NB4 (cell line): ENCODE data around the gene CLPTM1L.

Experiments used
- POLR2A ChIP-seq: IDR thresholded peaks from 2 replicates; pipeline ENCODE4 v1.6.1; 2011; ENCODE audit warnings: mild to moderate bottlenecking; ENCODE audit not compliant: insufficient read length; ENCODE audit errors: extremely low read depth
- TF ChIP-seq, protein P1 (sequence below): IDR thresholded peaks from one replicate; pipeline ENCODE4 v1.5.1; 2012; ENCODE audit warnings: low read depth, low read length
- TF ChIP-seq, protein P2 (sequence below): IDR thresholded peaks from 2 replicates; pipeline ENCODE4 v1.6.1; 2011; ENCODE audit warnings: low read depth, low read length

DNA sequence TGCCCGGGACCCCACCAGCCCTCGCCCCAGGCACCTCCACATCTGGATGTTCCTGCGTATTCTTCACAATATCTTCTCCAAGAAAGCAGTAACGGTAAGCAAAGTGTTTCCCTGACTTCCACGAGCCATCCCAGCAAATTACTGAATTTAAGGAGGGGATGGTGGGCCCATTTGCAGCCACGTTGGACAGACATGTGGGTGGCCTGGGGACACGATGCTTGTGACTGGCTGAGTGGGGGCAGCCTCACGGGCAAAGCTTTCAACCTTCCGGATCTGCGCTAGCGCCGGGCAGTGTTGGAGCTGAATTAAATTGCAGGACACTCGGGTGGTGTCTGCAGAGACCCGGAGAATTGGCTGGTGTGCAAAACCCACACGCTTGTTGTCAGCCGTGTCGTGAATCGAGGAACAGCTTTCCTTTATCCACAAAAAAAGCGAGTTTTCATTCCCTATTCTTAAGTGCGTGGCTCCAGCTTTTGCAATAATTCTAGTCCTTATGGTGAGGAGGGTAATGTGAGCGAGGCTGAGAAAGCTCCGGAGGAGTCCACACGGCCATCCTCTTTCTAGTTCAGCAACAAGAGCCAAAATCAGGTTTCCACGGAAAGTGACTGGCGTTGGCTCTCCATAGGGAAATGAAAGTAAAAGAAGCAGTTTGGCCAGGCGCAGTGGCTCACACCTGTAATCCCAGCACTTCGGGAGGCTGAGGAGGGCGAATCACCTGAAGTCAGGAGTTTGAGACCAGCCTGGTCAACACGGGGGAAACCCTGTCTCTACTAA is 17.5 kb upstream of the CLPTM1L start:
- TF ChIP-seq, protein P1, sequence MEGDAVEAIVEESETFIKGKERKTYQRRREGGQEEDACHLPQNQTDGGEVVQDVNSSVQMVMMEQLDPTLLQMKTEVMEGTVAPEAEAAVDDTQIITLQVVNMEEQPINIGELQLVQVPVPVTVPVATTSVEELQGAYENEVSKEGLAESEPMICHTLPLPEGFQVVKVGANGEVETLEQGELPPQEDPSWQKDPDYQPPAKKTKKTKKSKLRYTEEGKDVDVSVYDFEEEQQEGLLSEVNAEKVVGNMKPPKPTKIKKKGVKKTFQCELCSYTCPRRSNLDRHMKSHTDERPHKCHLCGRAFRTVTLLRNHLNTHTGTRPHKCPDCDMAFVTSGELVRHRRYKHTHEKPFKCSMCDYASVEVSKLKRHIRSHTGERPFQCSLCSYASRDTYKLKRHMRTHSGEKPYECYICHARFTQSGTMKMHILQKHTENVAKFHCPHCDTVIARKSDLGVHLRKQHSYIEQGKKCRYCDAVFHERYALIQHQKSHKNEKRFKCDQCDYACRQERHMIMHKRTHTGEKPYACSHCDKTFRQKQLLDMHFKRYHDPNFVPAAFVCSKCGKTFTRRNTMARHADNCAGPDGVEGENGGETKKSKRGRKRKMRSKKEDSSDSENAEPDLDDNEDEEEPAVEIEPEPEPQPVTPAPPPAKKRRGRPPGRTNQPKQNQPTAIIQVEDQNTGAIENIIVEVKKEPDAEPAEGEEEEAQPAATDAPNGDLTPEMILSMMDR: no peak
- TF ChIP-seq, protein P2, sequence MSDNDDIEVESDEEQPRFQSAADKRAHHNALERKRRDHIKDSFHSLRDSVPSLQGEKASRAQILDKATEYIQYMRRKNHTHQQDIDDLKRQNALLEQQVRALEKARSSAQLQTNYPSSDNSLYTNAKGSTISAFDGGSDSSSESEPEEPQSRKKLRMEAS: no peak
- no peak for TF ChIP-seq POLR2A
